GM19351 (cell line): ENCODE data around the gene TRIM27.
"Not testable (repeated sequence)": the region's sequence is repeated elsewhere in the genome, so short reads cannot be mapped to it uniquely, and the experiment has no call there.

Experiments used
- ATAC-seq: cut with Tn5 transposase; IDR thresholded peaks from one replicate; pipeline ENCODE4 v1.9.1; 2021; ENCODE audit warnings: mild to moderate bottlenecking, moderate library complexity; ENCODE audit not compliant: unreplicated experiment

Gene TRIM27

DNA sequence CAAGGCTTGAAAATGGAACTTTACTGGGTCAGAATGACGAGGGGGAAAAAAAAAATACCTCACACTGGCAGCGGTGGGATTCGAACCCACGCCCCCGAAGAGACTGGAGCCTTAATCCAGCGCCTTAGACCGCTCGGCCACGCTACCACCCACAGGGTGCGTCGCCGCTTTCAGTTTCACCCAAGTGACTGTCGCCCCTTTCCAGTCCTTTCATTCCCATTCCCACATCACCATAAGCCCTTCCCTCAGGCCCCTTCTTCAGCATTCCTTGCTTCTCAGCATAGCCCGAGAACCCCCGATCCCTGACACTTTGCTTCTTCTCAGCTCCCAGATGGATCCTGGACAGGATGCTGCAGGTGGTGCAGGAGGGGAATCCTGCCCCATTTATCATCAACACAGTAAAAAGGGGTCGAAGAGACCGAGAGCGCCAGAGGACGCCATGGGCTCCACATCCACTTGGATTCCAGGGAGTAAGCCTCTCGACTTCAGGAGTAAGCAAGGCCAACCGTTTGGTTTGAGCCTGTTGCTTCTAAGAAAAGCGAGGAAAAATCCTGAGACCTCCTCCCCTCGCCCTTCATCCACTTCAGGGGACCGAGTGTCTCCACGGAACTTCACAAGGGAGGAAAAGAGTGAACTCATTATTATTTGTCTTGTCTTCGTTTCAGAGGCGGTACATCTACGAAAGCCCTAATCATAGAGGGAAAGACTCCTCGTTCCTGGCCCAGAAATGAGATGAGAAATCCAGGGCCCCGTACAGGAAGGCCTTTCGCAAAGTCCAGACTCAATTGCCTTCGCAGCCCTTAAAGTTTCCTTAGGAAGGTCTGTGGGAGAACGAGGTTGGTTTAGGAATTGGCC, 20.0 kb upstream of the TRIM27 start:
- no peak for ATAC-seq

DNA sequence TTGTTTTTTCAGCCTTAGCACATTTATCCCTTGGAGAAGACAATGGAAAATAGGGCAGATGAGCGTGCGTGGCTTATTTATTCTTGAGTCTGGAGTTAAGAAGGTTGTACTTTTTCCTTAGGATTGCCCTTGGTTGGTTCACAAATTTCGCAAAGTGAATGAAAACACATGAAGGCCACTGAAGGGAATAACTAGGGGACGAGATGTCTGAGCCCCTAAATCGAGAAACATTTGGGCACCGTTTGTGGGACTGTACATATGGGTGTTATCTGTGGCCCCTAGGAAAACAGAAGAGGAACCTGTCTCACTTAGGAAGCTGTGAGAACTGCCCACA, 19.4 kb upstream of the TRIM27 start:
- no peak for ATAC-seq

DNA sequence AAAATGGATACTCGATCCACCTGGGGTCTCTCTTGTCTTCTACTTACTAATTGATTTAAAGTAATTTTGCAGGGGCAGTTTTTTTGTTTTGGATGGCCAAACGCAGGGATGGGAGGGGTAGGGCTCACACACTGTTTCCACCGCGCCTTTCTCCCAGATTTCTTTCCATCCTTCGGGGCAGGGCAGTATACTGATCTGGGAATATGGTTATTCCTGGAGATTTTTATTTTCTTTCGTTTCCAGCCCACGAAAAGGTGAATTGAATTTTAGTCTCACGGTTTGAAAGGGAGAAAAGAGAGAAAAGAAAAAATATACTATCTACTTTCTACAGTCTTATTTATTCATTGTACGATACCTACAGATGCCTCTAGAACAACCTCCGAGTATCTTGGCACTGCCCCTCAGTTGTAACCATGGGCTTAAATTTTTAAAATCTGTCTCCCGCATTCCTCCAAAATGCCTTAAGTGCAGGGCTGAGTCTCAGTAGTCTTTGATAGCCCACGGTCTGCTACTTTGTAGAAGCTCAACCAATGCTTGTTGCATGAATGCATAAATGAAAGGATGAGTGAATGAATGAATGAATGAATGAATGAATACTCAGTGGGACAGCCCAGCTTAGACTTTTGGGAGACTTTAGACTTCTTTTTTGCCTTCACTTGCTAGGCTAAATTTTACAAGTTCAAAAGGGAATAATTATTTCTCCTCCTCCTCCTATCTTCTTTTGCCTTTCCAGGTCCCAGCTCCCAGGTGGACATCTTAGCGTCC, 18.1 kb upstream of the TRIM27 start:
- ATAC-seq = no peak

DNA sequence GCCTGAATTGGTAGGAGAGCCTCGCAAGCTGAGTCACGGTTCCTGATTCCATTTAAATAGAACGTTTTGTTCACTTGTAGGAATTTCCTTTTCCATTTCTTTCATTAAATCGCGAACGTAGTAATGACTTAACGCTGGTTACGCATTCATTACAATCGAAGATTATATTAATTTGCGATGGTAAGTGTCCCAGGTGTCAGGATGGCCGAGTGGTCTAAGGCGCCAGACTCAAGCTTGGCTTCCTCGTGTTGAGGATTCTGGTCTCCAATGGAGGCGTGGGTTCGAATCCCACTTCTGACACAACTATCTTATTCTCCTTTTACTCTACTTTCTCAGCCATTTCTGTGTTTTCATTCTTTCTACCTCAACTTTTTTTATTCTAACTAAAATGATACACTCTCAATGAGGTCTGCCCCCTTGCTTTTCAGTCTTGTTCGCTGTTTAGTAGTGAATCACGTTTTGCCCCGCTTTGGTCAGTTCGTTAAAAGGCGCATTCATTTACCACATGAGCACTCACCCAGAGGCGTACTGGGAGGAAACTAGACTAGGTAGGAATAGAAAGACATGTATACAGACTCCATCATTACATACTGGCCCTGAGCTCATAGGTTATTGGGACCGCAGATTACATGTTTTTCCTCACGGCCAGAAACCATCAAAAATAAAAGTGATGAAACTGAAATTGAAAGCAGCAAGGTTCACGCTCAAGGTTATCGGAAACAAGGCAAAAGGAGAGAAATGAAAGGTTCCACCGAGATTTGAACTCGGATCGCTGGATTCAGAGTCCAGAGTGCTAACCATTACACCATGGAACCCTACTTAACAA, 17.3 kb upstream of the TRIM27 start:
- peak; percentile 59 for ATAC-seq

DNA sequence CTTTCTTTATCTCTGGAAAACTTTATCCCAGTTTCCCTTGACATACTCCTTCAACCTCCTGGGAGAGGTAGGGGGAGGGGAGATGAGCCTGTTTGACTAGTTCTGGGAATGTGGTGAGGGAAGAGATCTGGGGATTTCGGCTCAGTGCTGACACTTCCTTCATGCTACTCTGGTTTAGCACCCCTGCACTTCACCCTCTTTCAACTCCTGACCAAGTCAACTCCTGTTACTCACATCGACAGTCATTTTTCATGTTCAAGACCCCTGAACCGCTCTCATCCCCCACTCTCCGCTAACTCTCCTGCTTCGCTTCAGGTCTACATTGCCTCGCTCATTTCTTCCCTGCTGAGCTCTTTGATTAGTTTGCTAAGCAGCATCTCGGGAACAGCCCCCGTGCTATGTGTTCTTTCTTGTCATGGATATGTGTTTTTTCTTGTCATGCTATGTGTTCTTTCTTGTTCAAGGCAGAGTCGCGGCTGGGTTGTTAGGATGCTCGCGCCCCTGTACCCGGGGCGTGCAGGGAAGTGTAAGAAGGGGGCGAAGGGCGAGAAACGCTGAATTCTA, 16.6 kb upstream of the TRIM27 start:
- peak; percentile 18 for ATAC-seq

DNA sequence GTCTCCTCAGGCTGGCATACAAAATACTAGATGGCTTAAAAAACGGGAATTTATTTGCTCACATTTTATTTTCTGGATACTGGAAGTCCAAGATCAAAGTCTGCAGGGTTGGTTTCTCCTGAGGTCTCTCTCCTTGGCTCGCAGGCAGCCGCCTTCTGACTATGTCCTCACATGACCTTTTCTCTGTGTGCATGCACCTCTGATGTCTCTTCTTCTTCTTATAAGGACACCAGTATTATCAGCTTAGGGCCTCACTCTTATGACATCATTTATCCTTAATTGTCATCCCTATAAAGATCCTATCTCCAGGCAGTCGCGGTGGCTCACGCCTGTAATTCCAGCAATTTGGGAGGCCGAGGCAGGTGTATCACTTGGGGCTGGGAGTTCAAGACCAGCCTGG, 9.3 kb upstream of the TRIM27 start:
- no peak for ATAC-seq

DNA sequence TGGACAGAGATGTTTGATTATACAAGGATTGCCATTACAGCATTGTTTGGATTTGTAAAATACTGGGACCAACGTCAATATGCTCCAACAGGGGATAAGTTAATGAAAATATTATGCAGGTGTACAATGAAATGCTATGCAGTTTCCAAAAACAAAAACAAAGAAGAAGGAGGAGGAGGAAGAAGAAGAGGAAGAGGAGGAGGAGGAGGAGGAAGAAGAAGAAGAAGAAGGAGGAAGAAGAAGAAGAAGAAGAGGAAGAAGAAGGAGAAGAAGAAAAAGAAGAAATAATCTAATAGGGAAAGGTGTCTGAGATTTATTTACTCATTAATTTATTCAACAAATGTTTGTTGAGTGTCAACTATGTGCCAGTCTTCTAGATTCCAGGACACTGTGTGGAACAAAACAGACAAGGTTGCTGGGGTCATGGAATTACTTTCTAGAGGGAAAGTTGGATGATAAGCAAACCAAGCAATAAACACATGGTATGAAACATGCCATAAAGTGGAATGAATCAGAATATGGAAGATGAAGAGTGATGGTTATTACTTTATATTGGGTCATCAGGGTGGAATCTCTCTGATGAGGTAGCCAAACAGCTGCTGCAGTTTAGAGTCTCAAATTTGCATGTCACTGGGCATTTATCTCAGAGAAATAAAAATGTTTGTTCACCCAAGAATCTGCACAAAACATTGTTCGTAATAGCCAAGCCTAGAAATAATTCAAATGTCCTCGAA, 6.3 kb upstream of the TRIM27 start:
- no peak for ATAC-seq

DNA sequence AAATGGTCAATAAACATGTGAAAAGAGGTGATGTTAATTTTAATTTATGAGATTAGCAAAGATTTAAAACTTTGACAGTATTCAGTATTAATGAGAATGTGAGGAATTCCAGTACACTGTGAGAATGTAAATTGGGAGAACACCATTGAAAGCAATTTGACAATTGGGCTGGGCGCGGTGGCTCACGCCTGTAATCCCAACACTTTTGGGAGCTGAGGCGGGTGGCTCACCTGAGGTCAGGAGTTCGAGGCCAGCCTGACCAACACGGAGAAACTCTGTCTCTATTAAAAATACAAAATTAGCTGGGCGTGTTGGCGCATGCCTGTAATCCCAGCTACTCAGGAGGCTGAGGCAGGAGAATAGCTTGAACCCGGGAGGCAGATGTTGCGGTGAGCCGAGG, 5.6 kb upstream of the TRIM27 start:
- not testable (repeated sequence) for ATAC-seq

DNA sequence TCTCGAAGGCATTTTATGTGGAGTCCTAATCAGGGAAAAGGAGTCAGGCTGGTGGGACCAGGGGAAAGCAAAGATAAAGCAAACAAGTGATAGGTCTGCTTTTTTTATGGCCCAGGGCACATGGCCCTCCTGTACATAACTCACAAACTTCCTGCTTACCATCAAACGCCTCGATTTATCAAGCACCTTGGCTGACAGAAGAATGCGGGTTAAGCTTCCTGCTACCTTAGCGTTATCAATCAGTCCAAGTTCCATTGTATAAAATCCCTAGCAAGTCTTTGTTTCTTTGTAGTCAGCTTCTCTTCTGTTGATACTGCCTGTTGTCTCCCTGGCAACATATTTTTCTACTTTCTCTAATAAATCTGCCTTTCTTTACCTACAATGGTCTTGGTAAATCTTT, 4.1 kb upstream of the TRIM27 start:
- ATAC-seq = no peak

DNA sequence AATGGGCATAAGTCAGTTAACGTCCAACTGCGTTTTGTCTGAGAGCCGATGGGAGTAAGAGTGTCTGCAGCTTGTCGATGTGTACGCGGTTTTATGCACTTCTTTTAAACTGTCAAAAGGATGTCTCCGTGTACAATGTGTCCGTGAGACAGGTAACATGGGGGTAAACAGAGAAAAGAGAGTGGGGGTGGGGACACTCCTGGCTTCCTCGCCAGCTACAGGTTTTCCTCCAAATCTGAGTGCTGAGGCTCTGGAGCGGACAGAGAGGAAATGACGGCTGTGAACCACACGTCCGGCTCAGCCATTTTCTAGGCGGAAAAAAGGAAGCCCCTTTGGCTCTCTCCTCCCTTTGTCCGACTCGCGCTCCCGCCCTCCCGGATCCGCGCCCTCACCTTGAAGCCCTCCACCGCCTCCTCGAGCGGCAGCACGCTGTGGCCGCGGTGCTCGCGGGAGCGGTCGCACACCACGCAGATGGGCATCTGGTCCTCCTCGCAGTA, 916 bp downstream of the TRIM27 start:
- peak; percentile 27 for ATAC-seq

DNA sequence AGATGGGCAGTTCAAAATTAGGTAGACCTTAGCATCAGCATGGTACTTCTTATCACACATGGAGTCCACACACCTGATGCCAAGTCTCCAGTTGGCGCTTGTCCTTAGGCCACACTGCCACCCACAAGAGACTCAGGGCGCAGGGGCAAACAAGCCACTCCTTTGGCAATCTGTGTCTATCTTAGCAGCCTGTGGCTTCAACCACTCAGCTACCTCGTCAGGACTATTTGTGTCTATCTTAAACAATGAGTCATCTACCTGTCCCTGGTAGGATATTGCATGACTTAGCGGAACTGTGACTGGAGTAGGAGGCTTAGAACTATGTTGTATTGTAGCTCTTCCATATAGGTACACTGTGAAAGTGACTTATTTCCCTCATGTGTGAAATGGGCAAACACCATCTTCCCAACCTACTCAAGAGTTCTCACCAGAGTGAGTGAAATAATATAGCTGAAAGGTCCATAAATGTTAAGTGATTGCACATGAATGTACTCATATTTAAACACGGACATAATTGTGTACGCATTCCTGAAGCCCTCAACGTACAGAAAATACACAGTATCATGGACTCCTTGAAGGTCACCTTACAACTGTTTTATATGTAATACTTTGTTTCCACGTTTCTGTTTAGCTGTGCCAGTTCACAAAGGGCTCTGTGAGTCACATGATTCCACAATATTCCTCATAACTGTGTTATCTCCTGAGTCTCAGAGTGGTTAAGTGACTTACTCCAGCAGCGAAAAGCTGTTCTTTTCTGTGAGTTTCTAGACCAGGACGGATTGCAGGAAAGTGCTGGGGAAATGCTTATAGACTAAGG, 1.6 kb downstream of the TRIM27 start:
- no peak for ATAC-seq

DNA sequence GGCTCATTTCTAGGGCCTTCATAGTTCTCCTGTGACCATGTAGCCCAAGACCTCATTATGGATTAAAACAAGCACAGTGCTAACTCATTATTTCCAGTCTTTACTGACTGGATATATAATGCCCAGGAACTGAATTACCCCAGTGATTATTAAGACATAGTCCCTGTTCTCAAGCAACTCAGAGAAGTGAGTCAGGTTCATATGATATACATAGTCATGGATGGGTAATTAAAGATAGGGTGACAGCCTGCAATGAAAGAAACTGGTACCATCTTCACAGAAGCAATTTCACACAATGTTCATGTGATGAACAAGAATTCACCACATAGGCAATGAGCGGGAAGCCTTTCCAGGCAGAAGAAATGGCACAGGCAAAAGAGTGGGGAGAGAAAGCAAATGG, 3.5 kb downstream of the TRIM27 start:
- ATAC-seq = no peak

DNA sequence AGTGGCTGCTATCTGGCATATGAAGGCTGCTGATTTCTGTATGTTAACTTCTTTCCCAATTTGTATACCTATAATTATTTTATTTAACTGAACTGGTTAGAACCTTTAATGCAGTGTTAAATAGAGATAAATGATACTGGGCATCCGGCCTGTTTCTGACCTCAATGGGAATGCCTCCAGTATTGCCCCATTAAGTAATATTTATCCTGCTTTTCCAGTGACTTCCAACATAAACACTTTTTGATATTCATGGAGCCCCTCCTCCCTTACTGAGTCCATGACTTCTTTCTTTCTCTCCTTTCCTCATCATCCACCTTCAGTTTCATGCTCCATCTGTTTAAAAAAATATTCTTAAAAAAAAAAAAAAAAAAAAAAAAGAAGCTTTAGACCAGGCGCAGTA, 8.8 kb downstream of the TRIM27 start:
- ATAC-seq = no peak

DNA sequence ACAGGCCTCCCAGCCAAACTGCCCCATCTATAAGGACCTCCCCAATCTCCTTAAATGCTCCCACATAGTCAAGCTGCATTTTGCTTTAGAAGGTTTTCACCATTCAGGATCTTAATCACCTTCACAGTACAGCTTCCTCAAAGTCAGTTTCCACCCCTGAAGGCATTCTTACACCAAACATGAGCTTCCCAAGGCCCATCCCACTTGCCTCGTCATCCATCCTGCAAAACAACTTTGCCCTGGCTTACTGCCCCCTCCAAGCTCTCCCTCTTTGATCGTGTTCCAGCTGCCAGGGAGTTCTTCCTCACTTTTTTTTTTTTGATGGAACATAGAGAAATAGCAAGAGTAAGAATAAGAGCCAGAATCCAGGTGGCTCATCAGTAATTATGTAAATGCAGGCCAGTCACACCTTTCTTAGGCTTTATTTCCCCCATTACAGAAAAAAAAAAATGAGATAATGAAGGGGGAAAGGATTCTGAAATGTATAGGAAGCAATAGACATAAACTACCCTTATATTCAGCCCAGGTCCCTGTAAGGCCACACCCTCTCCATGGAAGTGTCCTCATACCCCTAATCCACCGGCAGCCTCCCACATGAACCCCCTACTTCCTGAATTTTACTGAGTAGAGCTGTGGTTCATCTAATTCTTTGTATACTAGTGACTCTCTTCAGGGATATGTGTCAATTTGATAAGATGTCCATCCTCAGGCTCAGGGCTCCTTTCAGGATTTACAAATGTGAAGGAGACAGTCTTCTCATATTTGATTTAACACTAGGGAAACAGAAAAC, 12.7 kb downstream of the TRIM27 start:
- no peak for ATAC-seq

DNA sequence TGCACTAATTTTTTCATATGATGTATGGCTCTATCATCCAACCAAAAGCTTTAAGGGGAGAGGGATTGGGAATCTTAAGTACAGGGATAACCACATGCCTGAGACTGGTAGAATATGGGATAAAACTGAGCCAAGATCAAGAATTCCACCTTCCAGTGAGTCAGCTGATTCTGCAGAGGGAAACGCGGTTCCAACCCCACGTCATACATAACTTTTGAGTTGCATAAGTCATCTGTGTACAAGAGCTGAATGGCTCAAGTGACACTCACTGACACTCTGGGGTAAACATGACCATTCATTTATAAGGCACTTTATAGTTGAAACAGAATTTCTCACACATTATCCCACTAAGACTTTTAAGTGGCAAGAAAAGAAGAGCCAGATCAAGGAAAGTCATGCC, 16.4 kb downstream of the TRIM27 start:
- ATAC-seq = no peak

DNA sequence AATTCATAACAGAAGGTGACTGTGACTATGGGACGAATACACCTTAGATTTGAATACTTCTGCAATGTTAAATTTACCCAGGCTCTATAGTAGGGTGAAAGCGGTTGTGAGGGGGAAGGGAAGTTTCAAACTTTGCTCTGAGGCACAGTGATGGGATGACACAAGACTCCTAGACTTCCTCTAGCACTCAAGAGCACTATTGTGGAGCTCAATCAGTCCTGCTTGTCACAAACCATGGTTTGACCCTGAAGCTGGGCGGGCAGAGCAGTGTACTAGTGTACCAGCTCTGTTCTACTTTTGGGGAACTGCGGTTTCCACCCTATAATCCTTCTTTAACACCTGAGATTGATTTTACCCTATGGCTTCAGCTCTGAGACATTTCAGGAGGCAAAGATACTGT, 17.1 kb downstream of the TRIM27 start:
- no peak for ATAC-seq

DNA sequence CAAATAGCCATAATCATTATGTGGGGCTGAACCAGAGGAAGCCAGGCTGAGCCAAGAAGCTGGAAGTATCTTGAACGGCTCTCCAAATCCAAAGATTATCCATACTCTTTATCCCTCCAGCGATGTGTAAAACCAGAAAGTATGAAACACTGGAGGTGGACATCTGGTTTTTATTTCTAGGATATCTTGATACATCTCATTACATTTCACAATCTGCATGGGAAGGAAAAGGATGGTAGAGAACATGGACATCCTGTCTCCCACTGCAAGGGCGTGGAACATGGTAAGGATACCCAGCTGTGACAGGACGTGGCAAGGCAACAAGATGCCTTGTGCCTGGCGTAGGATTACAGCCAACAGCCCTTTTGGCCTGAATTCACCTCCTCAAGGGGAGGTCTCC, 20.1 kb downstream of the TRIM27 start:
- ATAC-seq = no peak

DNA sequence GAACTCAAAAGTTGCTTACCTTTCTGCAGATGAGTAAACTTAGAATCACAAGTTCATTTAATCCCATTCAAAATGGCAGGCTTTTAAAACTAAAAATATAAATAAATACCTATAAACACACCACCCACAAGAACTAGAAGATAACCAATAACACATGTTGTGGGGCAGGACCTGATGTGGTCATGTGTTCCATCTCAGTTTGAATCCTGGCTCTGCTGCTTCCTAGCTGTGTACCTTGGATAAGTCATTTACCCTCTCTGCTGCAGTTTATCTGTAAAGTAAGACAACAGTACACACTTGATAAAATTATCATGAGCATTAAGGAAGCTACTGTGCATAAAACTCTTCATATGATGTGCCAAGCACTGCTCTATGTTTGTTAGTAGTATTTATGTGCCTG, 22.0 kb downstream of the TRIM27 start:
- ATAC-seq = no peak
